ENCODE measurements around the gene SERPINA10.

The SERPINA10 gene, protein sequence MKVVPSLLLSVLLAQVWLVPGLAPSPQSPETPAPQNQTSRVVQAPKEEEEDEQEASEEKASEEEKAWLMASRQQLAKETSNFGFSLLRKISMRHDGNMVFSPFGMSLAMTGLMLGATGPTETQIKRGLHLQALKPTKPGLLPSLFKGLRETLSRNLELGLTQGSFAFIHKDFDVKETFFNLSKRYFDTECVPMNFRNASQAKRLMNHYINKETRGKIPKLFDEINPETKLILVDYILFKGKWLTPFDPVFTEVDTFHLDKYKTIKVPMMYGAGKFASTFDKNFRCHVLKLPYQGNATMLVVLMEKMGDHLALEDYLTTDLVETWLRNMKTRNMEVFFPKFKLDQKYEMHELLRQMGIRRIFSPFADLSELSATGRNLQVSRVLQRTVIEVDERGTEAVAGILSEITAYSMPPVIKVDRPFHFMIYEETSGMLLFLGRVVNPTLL

DNA sequence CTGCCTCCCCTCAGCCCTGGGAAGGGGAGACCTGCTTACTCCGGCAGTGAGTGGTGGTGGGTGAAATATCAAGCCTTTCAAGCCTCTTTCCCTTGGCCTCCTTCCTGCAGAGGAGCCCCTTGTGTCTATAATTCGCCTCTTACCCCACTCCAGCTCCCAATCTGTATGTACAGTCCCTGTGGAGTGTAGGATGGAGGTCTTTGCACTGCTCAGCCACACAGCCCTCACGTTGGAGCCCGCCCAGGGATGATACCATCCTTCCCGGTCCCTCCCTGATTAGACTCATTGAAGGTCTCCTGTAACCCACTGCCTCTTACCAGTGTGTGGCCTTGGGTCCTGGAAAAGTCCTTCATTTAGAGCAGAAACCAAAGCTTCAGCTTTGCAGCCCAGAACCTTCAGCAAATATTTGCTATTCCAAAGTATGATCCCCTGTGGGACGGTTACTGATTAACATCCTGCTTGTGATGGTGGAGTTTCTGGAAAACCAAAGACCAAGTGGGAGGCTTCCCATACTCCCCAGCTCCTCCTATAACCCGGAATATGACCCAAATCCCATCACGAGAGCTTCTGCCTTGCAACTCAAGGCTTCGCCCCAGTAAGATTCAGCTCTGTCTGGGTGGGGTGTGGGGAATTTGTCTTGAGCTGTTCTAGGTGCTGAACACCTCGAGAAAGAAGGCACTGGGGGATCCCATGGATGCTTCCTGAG, at the start of gene SERPINA10:
TSS of gene SERPINA10 (minus strand) at position 397 of the 706 bp plus-strand sequence. CDS start 2,675 bp downstream, outside the sequence.
- no peak for DNase-seq

DNA sequence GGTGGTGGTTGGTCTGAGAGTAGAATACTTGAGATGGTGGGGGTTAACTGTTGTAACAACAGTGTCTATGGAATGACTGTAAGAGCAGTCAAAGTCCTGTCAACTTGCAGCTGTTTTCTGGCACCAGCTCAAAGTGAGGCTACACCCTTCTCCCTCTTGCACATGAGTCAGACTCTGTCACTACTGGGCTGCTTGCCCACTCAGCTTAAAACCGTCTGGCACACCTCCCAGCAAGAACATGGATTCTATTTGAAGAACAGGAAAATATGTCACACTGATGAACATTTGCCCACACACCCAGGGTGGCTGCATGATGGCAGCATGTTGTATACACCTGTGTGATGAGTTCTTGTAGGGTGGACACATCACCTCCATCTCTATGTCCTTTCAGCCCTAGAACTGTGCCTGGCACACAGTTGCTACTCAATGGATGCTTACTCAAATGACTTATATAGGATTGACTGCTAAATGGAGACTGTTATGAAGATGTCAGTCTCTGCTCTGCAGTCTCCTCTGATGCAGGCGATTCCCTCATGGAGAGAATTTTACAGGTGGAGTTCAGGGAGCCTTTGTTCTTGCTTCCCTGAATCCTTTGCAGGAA, 49.4 kb upstream of the SERPINA10 start:
- DNase-seq: peak; percentile 85

- DNase-seq: no peak
These were observed 48.7 kb upstream of the SERPINA10 start for GRCh38 chr14:94341656-94342333.

DNA sequence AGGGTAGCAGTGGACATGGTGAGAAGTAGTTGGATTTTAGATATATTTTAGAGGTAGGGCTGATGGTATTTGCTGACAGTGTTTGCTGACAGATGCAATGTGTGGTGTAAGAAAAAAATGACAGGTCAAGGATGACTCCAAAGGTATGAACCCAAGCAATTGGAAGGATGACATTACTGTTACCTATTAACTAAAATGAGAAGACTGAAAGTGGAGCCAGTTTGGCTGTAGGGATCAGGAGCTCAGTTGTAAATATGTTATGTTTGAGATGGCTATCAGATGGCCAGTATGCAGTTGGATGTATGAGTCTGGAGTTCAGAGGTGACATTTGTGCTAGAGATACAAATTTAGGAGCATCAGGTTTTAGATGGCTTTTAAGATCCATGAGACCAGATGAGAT, 47.5 kb upstream of the SERPINA10 start:
- no peak for DNase-seq

DNA sequence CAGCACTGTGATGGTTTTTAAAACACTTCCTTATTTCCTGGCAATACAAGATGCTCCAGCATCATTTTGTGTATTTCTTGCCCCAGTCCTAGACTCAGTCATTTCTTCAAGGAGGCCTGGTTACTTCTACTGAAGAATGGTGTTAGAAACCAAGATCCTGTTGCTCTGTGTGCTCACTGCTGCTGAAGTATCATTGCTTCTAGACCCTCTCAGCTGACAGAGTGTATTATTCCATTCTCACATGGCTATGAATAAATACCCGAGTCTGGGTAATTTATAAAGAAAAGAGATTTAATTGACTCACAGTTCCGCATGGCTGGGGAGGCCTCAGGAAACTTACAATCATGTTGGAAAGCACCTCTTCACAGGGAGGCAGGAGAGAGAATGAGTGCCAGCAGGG, 45.0 kb upstream of the SERPINA10 start:
- DNase-seq: no peak

- DNase-seq: no peak
These were observed 44.2 kb upstream of the SERPINA10 start for GRCh38 chr14:94337274-94337673.

DNA sequence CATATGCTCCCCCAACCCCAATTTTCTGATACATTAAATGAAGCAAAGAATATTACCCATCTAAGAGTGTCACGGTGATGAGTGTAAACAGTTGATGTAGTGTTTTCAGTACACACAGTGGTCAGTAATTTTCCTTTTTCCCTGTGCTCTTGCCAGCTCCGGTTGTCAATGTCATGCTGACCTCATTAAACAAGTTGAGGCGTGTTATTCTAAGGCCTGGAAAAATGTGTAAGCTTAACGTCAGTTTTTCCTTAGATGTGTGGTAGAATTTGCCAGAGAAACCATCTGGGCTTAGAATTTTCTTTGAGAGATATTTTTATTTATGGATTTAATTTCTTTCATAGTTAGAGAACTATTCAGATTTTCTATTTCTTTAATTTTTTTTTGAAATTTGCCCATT, 41.8 kb upstream of the SERPINA10 start:
- DNase-seq: no peak

GRCh38 chr14:94332587-94332986, 39.5 kb upstream of the SERPINA10 start:
- no peak for DNase-seq

GRCh38 chr14:94332063-94332583, 39.1 kb upstream of the SERPINA10 start:
- DNase-seq: no peak

DNA sequence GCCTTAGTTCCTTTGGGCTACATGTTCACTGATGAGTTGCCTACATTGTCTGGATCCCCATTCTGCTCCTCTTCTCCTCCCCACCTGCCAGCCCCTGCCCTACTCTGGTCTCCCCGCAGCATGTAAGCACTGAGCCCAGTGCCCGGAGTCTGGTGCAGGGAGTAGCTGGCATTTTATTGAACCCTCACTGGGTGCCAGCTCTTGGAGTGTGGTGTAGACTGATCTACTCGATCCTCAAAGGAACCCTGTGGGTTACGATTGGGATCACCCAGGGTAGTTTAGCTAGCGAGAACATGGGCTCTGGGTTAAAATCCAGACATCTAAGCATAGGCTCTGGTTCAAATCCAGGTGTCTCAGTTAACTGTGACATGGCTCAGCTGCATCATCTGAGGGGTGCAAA, 38.4 kb upstream of the SERPINA10 start:
- no peak for DNase-seq

GRCh38 chr14:94330857-94331256, 37.8 kb upstream of the SERPINA10 start:
- no peak for DNase-seq

- no peak for DNase-seq
These were observed 37.4 kb upstream of the SERPINA10 start for GRCh38 chr14:94330432-94330831.

GRCh38 chr14:94329857-94330256, 36.8 kb upstream of the SERPINA10 start:
- no peak for DNase-seq

DNA sequence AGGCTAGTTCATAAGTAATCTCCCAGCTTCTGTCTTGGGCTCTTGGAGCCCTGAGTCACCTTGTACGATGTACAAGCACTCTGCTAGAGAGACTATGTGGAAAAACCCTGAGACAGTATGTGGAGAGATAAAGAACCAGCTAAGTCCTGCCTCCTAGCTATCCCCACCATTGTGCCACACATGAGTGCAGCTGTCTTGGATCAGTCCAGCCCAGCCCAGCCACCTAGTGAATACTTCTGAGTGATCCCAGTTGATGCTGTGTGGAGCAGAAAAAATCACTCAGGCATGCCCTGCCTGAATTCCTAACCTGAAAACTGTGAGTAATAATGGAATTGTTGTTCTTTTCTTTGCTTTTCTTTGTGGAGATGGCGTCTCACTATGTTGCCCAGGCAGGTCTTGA, 35.1 kb upstream of the SERPINA10 start:
- no peak for DNase-seq

GRCh38 chr14:94322648-94323570, 29.8 kb upstream of the SERPINA10 start, which contains the start of gene SERPINA6:
SERPINA6 (minus strand) TSS chr14:94323336; CDS start chr14:94314648, 8,688 bp downstream.
- no peak for DNase-seq

DNA sequence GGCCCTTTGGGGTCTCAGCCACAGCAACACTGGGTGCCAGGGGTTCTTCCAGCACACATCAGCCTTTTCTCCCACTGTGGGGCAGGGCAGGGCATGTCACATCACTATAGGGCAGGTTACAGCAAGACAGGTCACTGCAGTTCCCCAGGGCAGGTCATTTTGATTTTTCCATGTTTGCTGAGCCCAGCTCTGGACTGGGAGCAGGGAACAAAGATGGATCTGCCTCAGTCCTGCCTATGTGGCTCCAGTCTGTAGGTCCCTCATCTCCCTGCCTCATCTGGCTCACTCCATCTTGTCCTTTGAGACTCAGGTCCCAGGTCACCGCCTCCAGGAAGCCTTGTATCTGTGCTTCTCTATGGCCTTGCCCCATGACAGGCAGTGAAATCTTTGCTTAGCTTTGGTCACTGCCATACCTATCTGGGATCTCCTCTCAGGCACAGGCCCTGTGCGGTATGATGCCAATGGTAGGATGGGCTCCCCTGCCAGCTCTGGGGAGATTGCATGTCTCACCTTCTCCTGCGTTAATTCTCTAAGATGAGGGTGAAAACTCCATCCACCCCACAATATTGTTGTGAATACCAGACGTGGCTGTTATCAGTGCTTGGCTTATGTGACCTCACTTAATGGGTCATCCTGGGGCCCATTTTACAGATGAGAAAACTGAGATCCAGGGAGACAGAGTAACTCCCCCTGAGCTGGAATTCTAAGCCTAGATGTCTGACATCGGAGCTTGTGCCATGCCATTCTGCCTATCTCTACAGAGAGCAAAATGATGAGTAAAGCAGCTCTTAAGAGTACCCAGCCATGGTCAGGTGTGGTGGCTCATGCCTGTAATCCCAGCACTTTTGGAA, 28.6 kb upstream of the SERPINA10 start:
- no peak for DNase-seq

DNA sequence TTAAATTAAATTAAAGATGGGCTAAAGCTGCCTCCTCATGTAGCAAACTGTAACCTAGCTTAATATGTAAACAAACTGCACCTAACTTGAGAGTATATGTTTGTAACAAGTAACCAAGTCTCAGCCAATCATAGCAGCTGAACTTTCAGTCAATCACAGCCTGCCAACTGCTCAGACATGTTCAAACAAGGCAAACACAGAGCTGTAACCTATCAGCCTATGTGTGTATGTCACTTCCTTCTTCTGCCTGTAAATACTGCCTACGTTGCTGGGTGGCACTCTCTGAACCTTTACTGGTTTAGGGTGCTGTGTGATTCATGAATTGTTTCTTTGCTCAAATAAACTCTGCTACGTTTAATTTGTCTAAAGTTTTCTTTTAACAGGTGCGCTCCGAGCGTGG, 27.2 kb upstream of the SERPINA10 start:
- DNase-seq: no peak

DNA sequence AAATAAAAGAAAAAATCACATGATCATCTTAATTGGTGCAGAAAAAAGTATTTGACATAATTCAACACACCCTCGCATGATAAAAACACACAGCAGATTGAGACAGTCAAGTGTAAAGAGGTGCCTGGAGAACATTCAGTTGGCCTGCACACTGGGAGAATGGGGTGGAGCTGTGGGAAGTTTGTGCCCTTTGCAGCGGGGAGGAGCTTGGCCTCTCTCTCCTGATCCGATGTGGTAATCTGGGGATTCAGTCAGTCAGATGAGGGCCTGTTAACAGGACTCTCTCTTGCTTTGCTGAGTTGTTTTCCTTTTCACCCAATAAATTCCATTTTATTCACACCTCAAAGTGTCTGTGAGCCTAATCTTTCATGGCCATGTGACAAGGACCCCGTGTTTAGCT, 24.2 kb upstream of the SERPINA10 start:
- no peak for DNase-seq

DNA sequence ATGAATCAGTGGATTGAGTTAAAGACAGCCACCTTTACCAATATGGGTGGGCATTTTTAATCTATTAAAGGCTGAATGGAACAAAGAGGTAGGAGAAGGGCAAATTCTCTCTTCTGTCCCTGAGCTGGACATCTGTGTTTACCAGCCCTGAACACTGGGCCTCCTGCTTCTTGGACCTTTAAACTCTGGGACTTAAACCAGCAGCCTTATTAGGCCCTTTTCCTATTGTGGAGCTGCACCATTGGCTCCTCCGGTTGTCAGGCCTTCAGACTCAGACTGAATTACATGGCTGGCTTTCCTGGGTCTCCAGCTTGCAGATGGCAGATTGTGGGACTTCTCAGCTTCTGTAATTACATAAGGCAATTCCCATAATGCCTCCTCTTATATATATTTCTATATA, 23.6 kb upstream of the SERPINA10 start:
- no peak for DNase-seq

GRCh38 chr14:94314890-94315289, 21.8 kb upstream of the SERPINA10 start:
- no peak for DNase-seq

All from eye (tissue), 1 donor.